Measurements from ENCODE around the gene LRFN2.

DNA sequence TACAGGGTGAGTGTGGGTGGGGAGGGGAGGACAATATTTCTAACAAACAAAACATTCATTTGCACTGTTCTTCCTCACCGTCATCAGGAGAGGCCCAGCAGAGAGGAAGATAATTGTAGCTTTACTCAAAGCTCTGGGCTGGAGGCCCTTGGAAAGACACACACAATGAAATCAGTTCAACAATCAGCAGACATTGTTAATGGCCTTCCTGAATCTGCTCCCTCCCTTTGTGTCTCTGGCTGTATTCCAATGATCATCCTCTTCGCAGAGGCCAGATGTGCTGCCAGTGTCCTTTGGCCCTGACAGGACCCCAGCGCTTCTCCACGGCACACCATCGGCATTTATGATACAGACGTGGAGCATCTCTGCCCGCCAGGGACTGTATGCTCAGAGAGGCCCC lies 44.6 kb upstream of the LRFN2 start:
- TF ChIP-seq POLR2AphosphoS5 (IDR thresholded peaks at IDR 0.05; ENCODE audit: low read depth, low read length) = no peak
- TF ChIP-seq POLR2A (IDR thresholded peaks at IDR 0.05; ENCODE audit: low read depth, low read length) = no peak
- TF ChIP-seq TAF1 (IDR thresholded peaks at IDR 0.05; ENCODE audit: low read depth, low read length) = no peak
- no peak for TF ChIP-seq SPI1 (IDR thresholded peaks at IDR 0.05; ENCODE audit: low read depth, low read length)
- TF ChIP-seq PAX5 (IDR thresholded peaks at IDR 0.05; ENCODE audit: insufficient read depth, low read length, severe bottlenecking) = no peak
- TF ChIP-seq POU2F2 (IDR thresholded peaks at IDR 0.05; ENCODE audit: low read depth, low read length) = no peak

Data from GM12891 (cell line).